ENCODE data around the gene DMD.
"Not testable (repeated sequence)": the region's sequence is repeated elsewhere in the genome, so short reads cannot be mapped to it uniquely, and the experiment has no call there.

The DMD gene

GRCh38 chrX:33211356-33212260, at the start of gene DMD:
Gene DMD, minus strand, starts transcription at chrX:33211549. Its CDS starts 237 bp downstream, at chrX:33211312.
- DNase-seq: peak; percentile 89

- peak; percentile 9 for DNase-seq
Observed at GRCh38 chrX:33252306-33252825, 41.0 kb upstream of the DMD start.

- DNase-seq: no peak
Observed at GRCh38 chrX:33218819-33219218, 7.5 kb upstream of the DMD start.

GRCh38 chrX:33210156-33210555, 1.2 kb downstream of the DMD start:
- DNase-seq: no peak

- peak; percentile 29 for DNase-seq
Observed at GRCh38 chrX:33207056-33207455, 4.3 kb downstream of the DMD start.

GRCh38 chrX:33205321-33205720, 6.0 kb downstream of the DMD start:
- peak; percentile 28 for DNase-seq

- peak; percentile 79 for DNase-seq
Observed at GRCh38 chrX:33204889-33205288, 6.5 kb downstream of the DMD start.

- DNase-seq: no peak
Observed at GRCh38 chrX:33198561-33199279, 12.6 kb downstream of the DMD start.

- peak; percentile 45 for DNase-seq
Observed at GRCh38 chrX:33195698-33196097, 15.7 kb downstream of the DMD start.

- peak; percentile 35 for DNase-seq
Observed at GRCh38 chrX:33194876-33195433, 16.4 kb downstream of the DMD start.

GRCh38 chrX:33194289-33194688, 17.1 kb downstream of the DMD start:
- no peak for DNase-seq

GRCh38 chrX:33190016-33190415, 21.3 kb downstream of the DMD start:
- peak; percentile 64 for DNase-seq

GRCh38 chrX:33188881-33189280, 22.5 kb downstream of the DMD start:
- peak; percentile 29 for DNase-seq

- DNase-seq: no peak
Observed at GRCh38 chrX:33188286-33188685, 23.1 kb downstream of the DMD start.

GRCh38 chrX:33184803-33185202, 26.5 kb downstream of the DMD start:
- DNase-seq: not testable (repeated sequence)

GRCh38 chrX:33183361-33183760, 28.0 kb downstream of the DMD start:
- DNase-seq: peak; percentile 59

- DNase-seq: no peak
Observed at GRCh38 chrX:33178690-33179089, 32.7 kb downstream of the DMD start.

GRCh38 chrX:33178218-33178617, 33.1 kb downstream of the DMD start:
- no peak for DNase-seq

- DNase-seq: no peak
Observed at GRCh38 chrX:33175201-33175600, 36.1 kb downstream of the DMD start.

GRCh38 chrX:33171041-33171440, 40.3 kb downstream of the DMD start:
- no peak for DNase-seq

- DNase-seq: no peak
Observed at GRCh38 chrX:33161829-33162228, 49.5 kb downstream of the DMD start.

GRCh38 chrX:33160273-33160672, 51.1 kb downstream of the DMD start:
- no peak for DNase-seq

- no peak for DNase-seq
Observed at GRCh38 chrX:33156152-33156726, 55.1 kb downstream of the DMD start.
